GM19351 (cell line): Measurements from ENCODE around the gene DHX32.

Source experiments
- ATAC-seq: cut with Tn5 transposase; IDR thresholded peaks from one replicate; pipeline ENCODE4 v1.9.1; 2021; ENCODE audit warnings: mild to moderate bottlenecking, moderate library complexity; ENCODE audit not compliant: unreplicated experiment

Gene DHX32

GRCh38 chr10:125816548-125816947, 64.5 kb downstream of the DHX32 start:
- ATAC-seq, result no peak

GRCh38 chr10:125815764-125816163, 65.3 kb downstream of the DHX32 start:
- no peak for ATAC-seq

GRCh38 chr10:125812128-125812750, 68.9 kb downstream of the DHX32 start:
- no peak for ATAC-seq

GRCh38 chr10:125811251-125811650, 69.8 kb downstream of the DHX32 start:
- ATAC-seq, result no peak

GRCh38 chr10:125808047-125808446, 73.0 kb downstream of the DHX32 start:
- no peak for ATAC-seq

- ATAC-seq, result no peak
These were observed 78.4 kb downstream of the DHX32 start for GRCh38 chr10:125802739-125803138.

- ATAC-seq, result no peak
These were observed 79.0 kb downstream of the DHX32 start for GRCh38 chr10:125802131-125802530.

- no peak for ATAC-seq
These were observed 79.5 kb downstream of the DHX32 start for GRCh38 chr10:125801574-125801973.

- ATAC-seq, result no peak
These were observed 81.5 kb downstream of the DHX32 start for GRCh38 chr10:125799451-125800182.

- ATAC-seq, result no peak
These were observed 83.0 kb downstream of the DHX32 start for GRCh38 chr10:125797994-125798662.

GRCh38 chr10:125797424-125797823, 83.7 kb downstream of the DHX32 start:
- no peak for ATAC-seq

GRCh38 chr10:125795637-125796190, 85.4 kb downstream of the DHX32 start:
- ATAC-seq, result no peak

- ATAC-seq, result no peak
These were observed 86.0 kb downstream of the DHX32 start for GRCh38 chr10:125795128-125795527.

- ATAC-seq, result no peak
These were observed 88.5 kb downstream of the DHX32 start for GRCh38 chr10:125792342-125793300.

- ATAC-seq, result no peak
These were observed 92.7 kb downstream of the DHX32 start for GRCh38 chr10:125788156-125789034.
